HEK293 (cell line): Measurements from ENCODE around the gene SPATS1.

Source experiments
- REPIN1 ChIP-seq: fragments of 450-650 bp; formaldehyde crosslinking; IDR thresholded peaks from 2 replicates; pipeline ENCODE4 v1.5.1; 2017; ENCODE audit warnings: missing biosample characterization, missing genetic modification characterization, low read depth
- ZFP41 ChIP-seq: fragments of 450-650 bp; formaldehyde crosslinking; IDR thresholded peaks from 2 replicates; pipeline ENCODE4 v1.5.1; 2016; ENCODE audit warnings: missing biosample characterization, missing genetic modification characterization, borderline replicate concordance
- ZNF274 ChIP-seq, 2 experiments: fragments of 200-500 bp in 1 of 2; fragments of 450-650 bp in 1 of 2; sonication (Bioruptor generic) in 1 of 2; formaldehyde crosslinking in 1 of 2; IDR thresholded peaks; 2 replicates each; pipeline versions ENCODE4 v1.5.1 to v1.6.1; 2014 to 2016; ENCODE audit warnings: borderline replicate concordance in 1 of 2, inconsistent platforms in 1 of 2, low read length in 1 of 2, missing biosample characterization in 1 of 2, missing genetic modification characterization in 1 of 2
- ZNF558 ChIP-seq: fragments of 450-650 bp; formaldehyde crosslinking; IDR thresholded peaks from 2 replicates; pipeline ENCODE4 v1.5.1; 2016; ENCODE audit warnings: missing biosample characterization, missing genetic modification characterization
- ZNF701 ChIP-seq: fragments of 450-650 bp; formaldehyde crosslinking; IDR thresholded peaks from 2 replicates; pipeline ENCODE4 v1.5.1; 2016; ENCODE audit warnings: missing biosample characterization, missing genetic modification characterization
- ZNF747 ChIP-seq: fragments of 450-650 bp; formaldehyde crosslinking; IDR thresholded peaks from 2 replicates; pipeline ENCODE4 v1.5.1; 2016; ENCODE audit warnings: missing biosample characterization, missing genetic modification characterization
- TF ChIP-seq, protein P1 (sequence below): fragments of 450-650 bp; formaldehyde crosslinking; IDR thresholded peaks from 2 replicates; pipeline ENCODE4 v1.5.1; 2016; ENCODE audit warnings: missing biosample characterization, missing genetic modification characterization

DNA sequence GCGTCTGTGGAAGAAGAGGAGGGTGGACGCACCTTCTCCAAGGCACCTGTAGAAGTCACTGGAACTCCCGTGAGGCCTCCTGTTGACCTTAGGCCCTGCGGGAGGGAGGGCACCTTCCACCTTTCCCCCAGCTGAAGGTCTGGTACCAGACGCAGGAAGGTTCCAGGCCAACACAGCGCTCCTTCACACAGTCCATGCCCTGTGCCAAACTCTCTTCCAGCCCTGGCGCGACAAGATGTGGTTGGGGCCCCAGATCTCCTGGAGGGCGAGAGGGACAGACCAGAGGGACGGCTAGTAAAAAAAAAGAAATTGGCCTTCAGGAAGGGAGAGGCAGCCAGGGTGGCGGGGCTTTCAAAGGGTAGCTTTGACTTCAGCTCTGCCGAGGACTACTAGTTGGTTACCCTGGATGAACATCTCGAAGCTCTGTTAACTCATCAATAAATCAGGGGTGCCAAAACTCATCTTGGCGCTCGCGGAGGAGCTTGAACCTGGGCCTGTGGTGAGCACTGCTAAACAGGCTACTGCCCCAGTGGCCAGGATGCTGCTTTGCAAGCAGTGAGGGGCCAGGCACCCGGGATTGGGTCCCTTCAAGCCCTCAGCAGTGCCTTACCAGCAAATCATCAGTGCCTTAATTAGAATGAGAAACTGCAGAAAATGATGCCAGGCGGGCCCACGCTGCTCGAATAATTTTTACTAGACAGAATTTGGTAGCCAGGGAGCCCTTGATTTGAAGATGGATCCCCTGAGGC is 44.2 kb upstream of the SPATS1 start:
- TF ChIP-seq ZNF701 (tag by site-specific recombination) (no peak), ZNF558 (tag by site-specific recombination) (no peak), ZFP41 (tag by site-specific recombination) (no peak), ZNF274 (IDR thresholded peaks at IDR 0.05; ENCODE audit: low read length) (no peak), ZNF274 (tag by site-specific recombination; IDR thresholded peaks at IDR 0.05; ENCODE audit: borderline replicate concordance) (no peak), REPIN1 (tag by site-specific recombination) (no peak), ZNF747 (tag by site-specific recombination) (no peak)
- TF ChIP-seq, protein P1, sequence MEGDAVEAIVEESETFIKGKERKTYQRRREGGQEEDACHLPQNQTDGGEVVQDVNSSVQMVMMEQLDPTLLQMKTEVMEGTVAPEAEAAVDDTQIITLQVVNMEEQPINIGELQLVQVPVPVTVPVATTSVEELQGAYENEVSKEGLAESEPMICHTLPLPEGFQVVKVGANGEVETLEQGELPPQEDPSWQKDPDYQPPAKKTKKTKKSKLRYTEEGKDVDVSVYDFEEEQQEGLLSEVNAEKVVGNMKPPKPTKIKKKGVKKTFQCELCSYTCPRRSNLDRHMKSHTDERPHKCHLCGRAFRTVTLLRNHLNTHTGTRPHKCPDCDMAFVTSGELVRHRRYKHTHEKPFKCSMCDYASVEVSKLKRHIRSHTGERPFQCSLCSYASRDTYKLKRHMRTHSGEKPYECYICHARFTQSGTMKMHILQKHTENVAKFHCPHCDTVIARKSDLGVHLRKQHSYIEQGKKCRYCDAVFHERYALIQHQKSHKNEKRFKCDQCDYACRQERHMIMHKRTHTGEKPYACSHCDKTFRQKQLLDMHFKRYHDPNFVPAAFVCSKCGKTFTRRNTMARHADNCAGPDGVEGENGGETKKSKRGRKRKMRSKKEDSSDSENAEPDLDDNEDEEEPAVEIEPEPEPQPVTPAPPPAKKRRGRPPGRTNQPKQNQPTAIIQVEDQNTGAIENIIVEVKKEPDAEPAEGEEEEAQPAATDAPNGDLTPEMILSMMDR (tag by site-specific recombination): no peak
